Measurements from ENCODE around the gene ALDH3A2.
"Not testable (repeated sequence)": the region's sequence is repeated elsewhere in the genome, so short reads cannot be mapped to it uniquely, and the experiment has no call there.

Gene ALDH3A2

GRCh38 chr17:19673623-19674022 is 25.1 kb downstream of the ALDH3A2 start:
- no peak for TF ChIP-seq CTCF (IDR thresholded peaks at IDR 0.05; ENCODE audit: low read depth, low read length)
- no peak overlapping the region for H3K4me3 ChIP-seq (ENCODE audit: low read depth, low read length)
- in situ Hi-C loops (cut with HindIII; ENCODE audit: low sequenced_read_pairs): no loop called here
- no peak for DNase-seq (ENCODE audit: low read depth, low spot score)

- in situ Hi-C loops (cut with HindIII; ENCODE audit: low sequenced_read_pairs): no loop called here
- no peak overlapping the region for H3K4me3 ChIP-seq (ENCODE audit: low read depth, low read length)
- TF ChIP-seq CTCF (IDR thresholded peaks at IDR 0.05; ENCODE audit: low read depth, low read length): no peak
- no peak for DNase-seq (ENCODE audit: low read depth, low spot score)
Observed at GRCh38 chr17:19676896-19677295, 28.3 kb downstream of the ALDH3A2 start.

GRCh38 chr17:19677736-19678379 is 29.3 kb downstream of the ALDH3A2 start:
- in situ Hi-C loops (cut with HindIII; ENCODE audit: low sequenced_read_pairs): no loop called here
- no peak overlapping the region for H3K4me3 ChIP-seq (ENCODE audit: low read depth, low read length)
- no peak for TF ChIP-seq CTCF (IDR thresholded peaks at IDR 0.05; ENCODE audit: low read depth, low read length)
- DNase-seq (ENCODE audit: low read depth, low spot score): no peak

- H3K4me3 ChIP-seq (ENCODE audit: low read depth, low read length): no peak overlapping the region
- TF ChIP-seq CTCF (IDR thresholded peaks at IDR 0.05; ENCODE audit: low read depth, low read length): no peak
- in situ Hi-C loops (cut with HindIII; ENCODE audit: low sequenced_read_pairs): no loop called here
- DNase-seq (ENCODE audit: low read depth, low spot score): no peak
Observed at GRCh38 chr17:19678581-19679453, 30.3 kb downstream of the ALDH3A2 start.

- no peak for TF ChIP-seq CTCF (IDR thresholded peaks at IDR 0.05; ENCODE audit: low read depth, low read length)
- no peak for DNase-seq (ENCODE audit: low read depth, low spot score)
- in situ Hi-C loops (cut with HindIII; ENCODE audit: low sequenced_read_pairs): no loop called here
- H3K4me3 ChIP-seq (ENCODE audit: low read depth, low read length): no peak overlapping the region
Observed at GRCh38 chr17:19683117-19683516, 34.6 kb downstream of the ALDH3A2 start.

GRCh38 chr17:19684909-19685580 is 36.5 kb downstream of the ALDH3A2 start:
- H3K4me3 ChIP-seq (ENCODE audit: low read depth, low read length); in situ Hi-C loops (cut with HindIII; ENCODE audit: low sequenced_read_pairs); DNase-seq (ENCODE audit: low read depth, low spot score): not testable (repeated sequence)

All from astrocyte of the spinal cord (primary cell).